GM18951 (cell line): ENCODE data around the gene BNIP1.
"Not testable (repeated sequence)": the region's sequence is repeated elsewhere in the genome, so short reads cannot be mapped to it uniquely, and the experiment has no call there.

Experiments
- POLR2A ChIP-seq: IDR thresholded peaks from 4 replicates; pipeline ENCODE4 v1.6.1; 2011; ENCODE audit warnings: mild to moderate bottlenecking; ENCODE audit not compliant: insufficient read length, insufficient read depth; ENCODE audit errors: extremely low read depth
- in situ Hi-C: fragments of 300-500 bp; cut with MboI; formaldehyde crosslinking; loops from one replicate; pipeline ENCODE4 v1.12.0; 2022; ENCODE audit warnings: low sequenced_read_pairs, mixed read lengths, inconsistent platforms; ENCODE audit not compliant: unreplicated experiment

Gene BNIP1

DNA sequence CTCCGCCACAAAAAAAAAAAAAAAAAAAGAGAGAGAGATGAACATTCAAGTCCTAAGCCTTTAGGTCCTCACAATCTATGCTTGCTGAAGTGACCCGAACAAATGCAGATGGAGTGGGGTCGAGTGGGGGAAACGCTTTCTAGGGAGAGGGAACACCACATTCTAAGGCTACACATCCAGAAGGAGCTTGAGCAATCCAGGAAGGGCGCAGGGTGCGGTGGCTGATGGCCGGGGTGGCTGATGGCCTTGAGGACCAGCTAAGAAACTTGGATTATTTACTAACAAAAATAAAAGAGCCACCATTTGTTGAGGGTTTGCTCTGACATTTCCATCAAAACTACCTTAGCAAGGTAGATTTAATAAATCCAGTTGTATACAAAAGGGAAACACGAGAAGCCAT lies 764 bp upstream of the BNIP1 start:
- TF ChIP-seq POLR2A: no peak
- in situ Hi-C loops: loop anchor here (10.0 kb wide), 1 partner anchor 159 kb away; the partner anchor contains the start of gene ATP6V0E1

DNA sequence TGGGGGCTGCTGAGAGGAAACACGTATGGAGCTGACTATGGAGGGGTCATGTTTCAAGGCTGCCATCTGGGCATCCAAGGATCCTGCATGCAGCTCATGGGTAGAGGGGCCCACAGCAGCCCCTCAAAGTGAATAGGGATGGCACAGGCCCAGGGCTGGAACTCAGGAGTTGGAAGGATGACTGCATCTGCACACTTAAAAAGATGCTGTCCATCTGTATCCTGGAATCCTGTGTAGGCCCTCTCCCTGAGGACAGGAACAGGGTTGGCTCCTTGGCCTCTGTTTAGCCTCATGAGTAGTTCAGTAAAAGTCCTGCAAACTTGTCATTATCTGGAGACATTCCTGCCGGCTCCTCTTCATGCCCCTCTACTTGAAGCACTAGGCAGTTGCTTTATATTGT lies 4.0 kb downstream of the BNIP1 start:
- in situ Hi-C loops: loop anchor here (10.0 kb wide), 1 partner anchor 164 kb away; the partner anchor contains the start of gene ATP6V0E1

DNA sequence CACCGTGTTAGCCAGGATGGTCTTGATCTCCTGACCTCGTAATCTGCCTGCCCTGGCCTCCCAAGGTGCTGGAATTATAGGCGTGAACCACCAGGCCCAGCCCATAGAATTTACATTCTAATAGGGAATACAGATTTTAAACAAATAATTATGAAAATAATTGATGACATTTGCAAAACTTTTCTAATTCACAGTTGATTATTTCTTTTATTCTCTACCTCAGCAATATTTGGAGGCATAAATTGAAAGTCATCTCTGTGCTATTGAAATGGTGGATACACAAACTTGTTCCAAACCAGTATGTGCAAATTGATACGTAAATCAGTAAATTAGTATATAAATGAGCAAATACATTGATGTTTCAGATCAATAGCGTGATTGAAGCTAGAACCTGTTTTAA lies 8.2 kb downstream of the BNIP1 start:
- TF ChIP-seq POLR2A: no peak

More for the DNA sequence above, 4.0 kb downstream of the BNIP1 start:
- TF ChIP-seq POLR2A: no peak

GRCh38 chr5:173153842-173154241 lies 9.5 kb downstream of the BNIP1 start:
- in situ Hi-C loops: no loop called here
- TF ChIP-seq POLR2A: no peak

More for the DNA sequence above, 8.2 kb downstream of the BNIP1 start:
- in situ Hi-C loops: no loop called here

GRCh38 chr5:173154619-173155018 lies 10.3 kb downstream of the BNIP1 start:
- in situ Hi-C loops: not testable (repeated sequence)

GRCh38 chr5:173155912-173156311 lies 11.6 kb downstream of the BNIP1 start:
- TF ChIP-seq POLR2A: no peak
- in situ Hi-C loops: no loop called here

- TF ChIP-seq POLR2A: no peak
- in situ Hi-C loops: no loop called here
These were observed 14.0 kb downstream of the BNIP1 start for GRCh38 chr5:173158366-173158765.

DNA sequence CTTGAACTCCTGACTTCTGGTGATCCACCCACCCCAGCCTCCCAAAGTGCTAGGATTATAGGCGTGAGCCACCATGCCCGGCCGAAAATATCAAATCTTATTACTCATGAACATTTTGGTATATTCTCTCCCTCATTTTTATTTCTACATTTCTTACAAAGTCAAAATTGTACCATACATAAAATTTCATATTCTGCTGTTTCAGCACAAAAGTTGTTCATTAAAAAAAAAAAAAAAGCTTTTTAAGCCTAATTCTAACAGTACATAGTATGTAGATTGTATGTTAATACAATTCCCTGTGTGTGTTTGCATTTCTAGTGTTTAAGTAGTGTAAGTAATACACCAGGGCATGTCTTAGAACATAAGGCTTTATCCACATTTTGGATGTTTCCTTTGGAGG lies 14.9 kb downstream of the BNIP1 start:
- in situ Hi-C loops: no loop called here
- no peak for TF ChIP-seq POLR2A

DNA sequence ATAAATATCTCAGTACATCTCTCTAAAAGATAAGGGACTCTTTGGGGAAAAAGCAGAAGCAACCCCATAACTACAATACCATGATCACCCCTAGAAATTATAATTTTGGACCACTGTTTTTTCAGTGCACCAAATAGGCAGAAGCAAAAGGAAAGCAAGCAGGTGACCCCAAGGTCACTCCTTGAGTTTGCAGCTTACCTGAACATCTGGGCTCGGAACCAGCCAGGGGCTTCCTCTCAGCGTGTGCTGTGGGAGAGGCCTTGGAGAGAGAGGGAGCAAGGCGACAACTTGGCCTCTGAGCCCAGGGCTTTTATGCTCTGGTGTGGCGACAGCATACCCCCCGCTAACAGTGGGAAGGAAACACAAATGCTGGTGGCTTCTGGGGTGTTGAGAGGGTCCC lies 16.8 kb downstream of the BNIP1 start:
- in situ Hi-C loops: no loop called here
- TF ChIP-seq POLR2A: no peak

DNA sequence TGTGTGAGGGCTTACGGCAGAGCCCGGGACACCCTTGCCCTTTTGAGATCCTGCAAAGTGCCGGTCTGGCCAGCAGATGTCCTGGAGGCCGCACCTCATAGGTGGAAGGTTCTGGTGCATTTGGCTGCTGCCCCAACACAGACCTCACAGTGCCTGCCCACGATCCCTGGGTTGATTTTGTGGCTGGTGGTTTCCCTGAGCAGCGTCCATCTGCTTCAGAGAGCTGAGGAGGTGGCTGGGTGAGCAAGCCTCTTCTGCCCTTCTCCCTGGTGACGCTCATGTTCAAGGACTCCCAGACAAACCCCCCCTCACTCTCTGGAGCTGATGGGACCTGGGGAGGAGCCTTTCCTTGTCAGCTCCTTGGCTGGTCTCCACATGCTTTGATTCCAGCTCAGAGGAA lies 18.9 kb downstream of the BNIP1 start:
- in situ Hi-C loops: no loop called here
- TF ChIP-seq POLR2A: no peak

DNA sequence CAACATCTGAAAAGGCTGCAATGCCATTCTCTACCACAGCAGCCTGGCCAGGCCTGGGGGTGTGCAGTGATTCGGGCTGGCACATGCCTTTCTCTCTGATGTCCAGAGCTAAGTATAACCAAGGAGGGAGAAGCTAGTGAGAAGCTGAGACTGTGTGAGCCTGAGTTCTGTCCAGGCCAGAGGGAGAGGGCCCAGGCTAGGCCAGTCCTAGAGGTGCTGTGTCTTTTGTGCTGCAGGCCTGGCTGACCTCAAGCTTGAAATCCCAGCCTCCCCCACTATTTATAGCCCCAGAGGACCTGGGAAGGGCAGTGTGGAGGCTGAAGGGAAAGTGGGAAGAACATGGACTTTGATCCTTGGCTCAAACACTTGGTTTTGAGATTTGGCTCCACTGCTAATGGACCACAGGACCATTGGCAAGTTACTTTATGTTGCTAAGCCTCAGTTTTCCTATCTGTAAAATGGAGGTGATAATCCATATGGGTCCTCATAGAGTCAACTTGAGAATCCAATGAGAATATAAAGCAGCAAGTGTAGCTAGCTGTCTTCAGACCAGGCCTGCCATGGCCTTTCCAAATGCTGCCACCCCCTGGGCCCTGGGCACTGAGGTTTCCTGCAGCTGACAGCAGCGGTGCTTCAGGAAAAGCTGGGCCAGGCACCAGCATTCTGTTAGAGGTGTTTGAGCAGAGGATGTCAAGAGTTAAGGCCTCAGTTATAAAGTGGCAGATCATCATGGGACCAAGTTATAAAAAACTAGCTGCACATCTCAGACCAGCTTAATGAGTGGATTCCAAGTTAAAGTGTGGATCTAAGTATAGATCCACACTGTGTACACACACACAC lies 21.1 kb downstream of the BNIP1 start:
- TF ChIP-seq POLR2A: no peak
- in situ Hi-C loops: no loop called here

DNA sequence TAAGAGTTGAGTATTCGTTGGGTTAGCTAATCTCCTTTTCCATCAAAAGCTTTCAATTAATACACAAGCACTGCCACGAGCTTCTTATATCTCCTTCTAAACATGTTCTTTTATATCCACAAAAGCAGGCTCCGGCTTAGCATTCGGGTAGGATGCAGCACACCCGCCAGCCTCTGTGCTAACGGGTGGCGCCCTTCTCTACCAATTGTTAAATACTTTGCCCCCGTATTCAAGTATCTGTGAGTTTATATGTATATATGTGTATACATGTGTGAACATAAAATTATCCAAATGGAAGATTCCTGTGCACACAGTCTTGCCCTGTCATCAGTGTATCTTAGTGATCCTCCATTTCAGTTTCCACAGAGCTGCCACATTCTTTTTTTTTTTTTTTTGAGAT lies 27.8 kb downstream of the BNIP1 start:
- in situ Hi-C loops: no loop called here
- TF ChIP-seq POLR2A: no peak

DNA sequence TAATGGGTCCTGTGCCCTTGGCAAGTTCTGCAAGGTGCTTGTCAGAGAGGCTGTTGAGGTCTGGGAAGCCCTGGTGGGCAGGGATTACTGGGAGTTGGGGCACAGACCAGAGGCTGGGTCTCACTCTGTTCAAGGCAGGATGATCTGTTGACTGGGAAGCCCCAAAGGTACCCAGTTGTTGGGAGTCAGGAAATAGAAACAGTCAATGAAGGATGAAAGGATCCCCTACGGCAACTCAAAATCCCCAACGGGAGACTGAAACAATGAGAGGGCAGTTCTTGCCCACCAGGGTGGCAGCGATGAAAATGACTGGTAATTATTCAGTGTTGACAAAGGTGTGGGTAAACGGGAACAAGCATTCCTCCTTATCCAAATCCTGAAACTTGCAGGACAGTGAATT lies 31.2 kb downstream of the BNIP1 start:
- TF ChIP-seq POLR2A: no peak
- in situ Hi-C loops: no loop called here

DNA sequence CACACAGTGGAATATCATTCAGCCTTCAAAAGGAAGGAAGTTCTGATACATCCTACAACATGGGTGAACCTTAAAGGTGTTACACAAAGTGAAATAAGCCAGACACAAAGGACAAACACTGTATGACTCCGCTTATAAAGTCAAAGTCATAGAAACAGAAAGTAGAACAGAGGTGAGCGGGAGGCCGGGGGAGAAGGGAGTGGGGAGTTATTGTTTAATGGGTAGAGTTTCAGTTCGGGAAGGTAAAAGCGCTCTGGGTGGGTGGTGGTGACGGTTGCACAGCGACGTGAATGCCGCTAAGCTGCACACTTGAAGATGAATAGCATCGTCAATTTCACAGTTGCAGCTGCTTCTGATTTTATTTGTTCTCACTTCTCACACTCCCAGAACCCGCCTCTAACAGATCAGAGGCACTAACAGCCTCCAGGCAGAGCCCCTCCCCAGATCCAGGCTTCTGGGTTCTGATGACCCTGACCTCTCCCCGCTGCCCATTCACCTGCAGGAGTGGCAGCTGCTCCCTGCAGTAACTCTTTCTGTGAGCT lies 34.1 kb downstream of the BNIP1 start:
- in situ Hi-C loops: no loop called here
- no peak for TF ChIP-seq POLR2A
